HG02610 (cell line): ENCODE data around the gene DOCK6.
A peak's percentile ranks its signal among the peaks of the same experiment; 100 is the strongest.
"Not testable (repeated sequence)": the region's sequence is repeated elsewhere in the genome, so short reads cannot be mapped to it uniquely, and the experiment has no call there.

Experiments
- ATAC-seq: cut with Tn5 transposase; IDR thresholded peaks from one replicate; pipeline ENCODE4 v1.9.1; 2021; ENCODE audit warnings: mild to moderate bottlenecking, moderate library complexity; ENCODE audit not compliant: unreplicated experiment

Gene DOCK6

DNA sequence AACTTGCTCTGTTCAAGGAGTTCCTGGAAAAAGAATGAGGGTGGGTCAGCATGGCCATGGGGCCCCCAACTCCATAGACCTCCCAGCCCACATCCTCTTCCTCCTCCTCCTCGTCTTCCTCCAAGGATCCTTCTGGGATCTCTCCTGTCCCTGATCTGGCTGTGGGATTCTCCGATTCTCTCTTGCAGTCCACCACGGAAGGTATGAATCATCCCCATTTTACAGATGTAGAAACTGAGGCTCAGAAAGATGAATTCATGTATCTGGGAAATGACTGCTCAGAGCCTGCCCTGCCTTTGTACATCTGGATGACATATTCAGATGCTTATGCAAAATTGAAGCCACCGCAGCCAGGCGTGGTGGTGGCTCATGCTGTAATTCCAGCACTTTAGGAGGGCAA, 62.8 kb downstream of the DOCK6 start:
- no peak for ATAC-seq

DNA sequence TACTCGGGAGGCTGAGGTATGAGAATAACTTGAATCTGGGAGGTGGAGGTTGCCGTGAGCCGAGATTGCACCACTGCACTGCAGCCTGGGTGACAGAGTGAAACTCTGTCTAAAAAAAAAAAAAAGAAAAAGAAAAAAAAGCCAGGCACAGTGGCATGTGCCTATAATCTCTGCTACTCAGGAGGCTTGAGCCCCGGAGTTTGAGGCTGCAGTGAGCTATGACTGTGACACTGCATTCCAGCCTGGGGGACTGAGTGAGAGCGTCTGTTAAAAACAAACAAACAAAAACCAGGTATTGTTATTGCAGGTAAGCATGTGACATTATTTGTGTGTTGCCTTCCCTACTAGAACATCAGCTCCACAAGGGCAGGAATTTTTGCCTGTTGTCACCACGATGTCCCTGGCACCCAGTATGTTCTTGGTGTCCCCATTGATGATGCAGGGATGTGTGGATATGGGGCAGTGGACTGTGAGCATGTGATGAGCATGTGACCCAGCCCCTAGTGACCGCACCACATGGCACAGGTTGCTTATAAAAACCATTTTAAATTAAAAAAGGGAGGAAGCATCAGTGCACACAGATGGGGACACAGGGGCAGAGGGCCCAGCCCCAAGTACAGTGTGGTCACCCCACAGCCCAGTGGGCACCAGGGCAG, 63.4 kb downstream of the DOCK6 start:
- ATAC-seq, result no peak

DNA sequence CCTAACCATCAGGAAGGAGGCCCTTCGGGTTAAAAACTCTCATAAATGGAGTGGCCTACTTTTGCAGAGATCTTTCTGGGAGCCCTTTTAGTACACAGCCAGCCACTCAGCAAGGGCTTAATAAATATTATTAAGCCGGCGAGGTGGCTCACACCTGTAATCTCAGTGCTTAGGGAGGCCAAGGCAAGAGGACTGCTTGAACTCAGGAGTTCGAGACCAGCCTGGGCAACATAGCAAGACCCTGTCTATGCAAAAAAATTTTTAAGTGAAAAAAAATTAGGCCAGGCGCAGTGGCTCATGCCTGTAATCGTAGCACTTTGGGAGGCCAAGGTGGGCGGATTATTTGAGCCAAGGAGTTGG, 64.2 kb downstream of the DOCK6 start:
- ATAC-seq, result no peak

DNA sequence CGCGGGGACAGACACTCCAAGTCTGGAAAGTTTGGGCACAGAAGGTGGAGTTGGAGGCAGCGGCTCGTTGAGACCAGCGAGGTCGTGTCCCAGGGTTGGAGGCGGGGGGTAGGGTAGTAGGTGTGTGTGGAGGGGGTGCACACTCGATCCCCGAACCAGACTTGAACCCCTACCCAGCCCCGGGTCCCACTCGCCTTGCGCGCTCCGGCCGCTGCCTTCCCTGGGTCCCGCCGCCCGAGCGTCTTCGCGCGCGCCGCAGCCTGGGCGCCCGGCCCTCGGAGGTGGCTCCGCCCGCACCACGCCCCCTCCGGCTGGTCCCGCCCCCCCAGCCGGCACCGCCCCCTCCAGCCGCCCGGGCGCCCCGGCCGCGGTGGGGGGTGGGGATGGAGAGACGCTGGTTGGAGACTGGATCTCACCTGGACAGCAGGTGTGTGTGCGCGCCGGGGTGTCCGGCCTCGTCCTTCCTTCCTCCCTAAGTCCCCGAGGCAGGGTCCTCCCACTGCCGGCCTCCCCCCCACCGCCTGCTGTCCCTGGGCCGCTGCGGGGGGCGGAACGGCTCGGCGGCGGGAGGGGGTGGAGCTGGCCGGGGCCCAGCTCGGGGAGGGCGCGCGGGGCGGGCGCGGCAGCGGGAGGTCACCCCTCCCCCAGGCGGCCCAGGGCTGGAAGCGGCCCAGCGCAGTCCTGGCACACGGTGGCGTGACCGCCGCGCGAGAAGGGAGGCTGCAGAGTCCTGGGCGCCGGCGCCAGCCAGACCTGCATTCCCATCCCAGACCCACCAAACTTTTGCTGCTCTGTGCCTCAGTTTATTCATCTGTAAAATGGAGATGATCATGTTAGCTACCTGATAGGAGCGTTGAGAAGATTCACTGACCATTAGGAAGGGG, 64.8 kb downstream of the DOCK6 start, which contains the start of gene KANK2:
KANK2 (minus strand) TSS at position 255 of the 884 bp plus-strand sequence. CDS start 3,034 bp downstream, outside the sequence.
- peak; percentile 68 for ATAC-seq

DNA sequence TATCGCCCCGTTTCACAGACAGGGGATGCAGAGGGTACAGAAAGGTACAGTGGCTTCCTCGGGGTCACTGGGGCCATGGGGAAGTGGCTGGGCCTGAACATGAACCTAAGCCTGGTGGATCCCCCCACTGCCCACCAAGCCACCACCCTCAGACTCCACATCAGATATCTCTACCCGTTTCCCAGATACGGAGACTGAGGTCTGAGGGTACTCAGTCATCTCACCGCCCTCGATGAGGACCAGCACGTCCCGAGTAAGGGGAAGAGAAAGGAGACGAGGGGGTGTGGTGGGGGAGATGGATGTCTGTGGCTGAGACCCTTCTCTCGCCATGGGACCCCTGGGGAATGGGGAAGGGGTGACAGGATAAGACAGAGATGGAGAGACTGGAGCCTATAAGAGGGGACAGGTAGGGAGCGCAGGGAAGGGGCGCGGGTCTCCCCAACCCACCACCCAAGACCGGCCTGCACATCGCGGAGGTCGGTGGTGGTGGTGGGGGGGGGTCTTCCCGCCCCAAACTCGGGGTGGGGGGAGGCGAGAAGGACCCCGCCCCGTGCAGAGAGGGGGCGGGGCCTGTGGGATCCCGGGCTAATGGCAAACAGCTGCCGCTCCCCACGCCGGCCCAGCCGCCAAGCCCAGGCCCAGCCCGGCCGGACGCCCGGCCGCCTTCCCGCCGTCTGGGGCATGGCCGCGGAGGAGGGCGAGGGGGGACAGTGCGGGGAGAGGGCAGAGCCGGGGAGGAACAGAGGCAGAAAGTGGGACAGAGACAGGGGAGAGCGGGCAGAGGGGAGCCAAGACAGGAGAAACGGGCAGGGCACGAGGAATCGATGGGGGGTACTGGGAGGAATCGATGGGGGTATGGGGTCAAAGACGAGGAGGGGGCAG, 65.7 kb downstream of the DOCK6 start:
- ATAC-seq, result no peak

DNA sequence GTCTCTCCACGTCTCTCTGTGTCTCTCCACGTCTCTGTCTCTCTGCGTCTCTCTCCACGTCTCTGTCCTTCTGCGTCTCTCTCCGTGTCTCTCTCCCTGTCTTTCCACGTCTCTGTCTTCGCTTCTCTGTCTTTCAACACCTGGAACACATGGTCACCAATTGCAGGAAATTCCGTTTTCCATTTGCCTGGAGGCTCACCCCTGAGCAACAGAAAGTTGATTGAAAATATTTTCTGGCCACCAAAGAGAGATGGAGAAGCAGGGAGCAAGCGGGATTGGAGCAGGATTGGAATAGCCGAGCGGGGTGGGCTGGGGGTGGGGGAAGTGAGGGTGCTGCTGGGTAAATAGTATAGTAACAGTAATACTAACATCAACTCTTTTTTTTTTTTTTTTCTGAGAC, 66.6 kb downstream of the DOCK6 start:
- no peak for ATAC-seq

DNA sequence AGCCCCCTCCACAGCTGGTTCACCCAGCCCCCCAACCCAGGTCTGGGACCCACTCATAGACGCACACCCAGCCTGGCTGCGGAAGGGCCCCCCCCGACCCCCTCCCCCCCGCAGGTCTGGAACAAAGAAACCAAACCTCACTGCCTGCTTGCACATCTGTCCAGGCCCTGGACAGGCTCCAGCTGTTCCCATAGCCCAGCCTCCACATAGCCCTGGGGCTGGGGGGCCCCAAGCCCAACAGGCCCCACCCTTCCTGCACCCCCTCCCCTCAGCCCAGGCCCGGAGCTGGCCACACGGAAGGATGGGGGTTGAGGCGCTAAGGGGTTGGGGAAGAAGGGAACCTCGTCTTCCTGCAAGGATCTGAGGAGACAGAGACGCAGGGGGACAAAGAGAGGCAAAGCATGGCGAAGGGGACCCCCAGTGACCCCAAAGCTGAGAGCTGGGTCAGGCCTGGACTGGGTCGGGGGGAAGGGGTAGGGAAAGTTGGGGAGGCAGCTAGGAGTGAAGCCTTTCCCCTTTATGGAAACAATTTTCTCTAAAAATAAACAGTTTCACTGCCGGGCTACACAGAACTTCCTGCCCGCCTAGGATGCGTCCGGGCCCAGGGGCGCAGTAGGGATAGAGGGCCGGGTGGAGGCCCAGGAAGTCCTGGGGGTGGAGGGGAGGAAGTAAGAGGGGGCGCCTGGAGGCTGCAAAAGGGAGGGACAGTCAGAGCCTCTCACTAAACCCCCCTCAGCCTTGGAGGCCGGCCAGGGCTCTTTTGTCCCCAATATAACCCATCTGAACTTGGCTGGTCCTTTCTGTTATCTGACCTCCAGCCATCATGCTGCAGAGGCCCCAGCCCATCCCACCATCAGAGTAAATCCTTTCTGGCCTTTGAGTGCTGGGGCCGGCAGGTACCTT, 67.4 kb downstream of the DOCK6 start:
- ATAC-seq, result no peak

DNA sequence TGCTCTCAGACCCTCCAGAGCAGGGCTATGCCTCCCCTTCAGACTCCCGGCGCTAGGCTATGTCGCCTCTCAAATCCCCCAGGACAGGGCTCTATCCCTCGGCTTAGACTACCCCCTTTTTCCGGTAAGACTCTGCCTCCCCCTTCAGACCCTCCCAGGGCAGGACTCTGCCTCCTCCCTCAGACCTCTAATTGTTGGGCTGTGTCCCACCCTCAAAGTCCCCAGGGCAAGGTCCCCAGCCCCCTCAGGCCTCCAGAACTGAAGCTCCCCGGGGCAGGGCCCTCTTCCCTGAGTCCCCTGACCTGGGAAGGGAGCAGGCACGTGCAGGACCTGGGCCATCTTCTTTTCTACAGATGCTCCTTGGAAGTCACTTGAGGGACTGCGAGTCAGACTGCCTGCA, 68.2 kb downstream of the DOCK6 start:
- no peak for ATAC-seq

DNA sequence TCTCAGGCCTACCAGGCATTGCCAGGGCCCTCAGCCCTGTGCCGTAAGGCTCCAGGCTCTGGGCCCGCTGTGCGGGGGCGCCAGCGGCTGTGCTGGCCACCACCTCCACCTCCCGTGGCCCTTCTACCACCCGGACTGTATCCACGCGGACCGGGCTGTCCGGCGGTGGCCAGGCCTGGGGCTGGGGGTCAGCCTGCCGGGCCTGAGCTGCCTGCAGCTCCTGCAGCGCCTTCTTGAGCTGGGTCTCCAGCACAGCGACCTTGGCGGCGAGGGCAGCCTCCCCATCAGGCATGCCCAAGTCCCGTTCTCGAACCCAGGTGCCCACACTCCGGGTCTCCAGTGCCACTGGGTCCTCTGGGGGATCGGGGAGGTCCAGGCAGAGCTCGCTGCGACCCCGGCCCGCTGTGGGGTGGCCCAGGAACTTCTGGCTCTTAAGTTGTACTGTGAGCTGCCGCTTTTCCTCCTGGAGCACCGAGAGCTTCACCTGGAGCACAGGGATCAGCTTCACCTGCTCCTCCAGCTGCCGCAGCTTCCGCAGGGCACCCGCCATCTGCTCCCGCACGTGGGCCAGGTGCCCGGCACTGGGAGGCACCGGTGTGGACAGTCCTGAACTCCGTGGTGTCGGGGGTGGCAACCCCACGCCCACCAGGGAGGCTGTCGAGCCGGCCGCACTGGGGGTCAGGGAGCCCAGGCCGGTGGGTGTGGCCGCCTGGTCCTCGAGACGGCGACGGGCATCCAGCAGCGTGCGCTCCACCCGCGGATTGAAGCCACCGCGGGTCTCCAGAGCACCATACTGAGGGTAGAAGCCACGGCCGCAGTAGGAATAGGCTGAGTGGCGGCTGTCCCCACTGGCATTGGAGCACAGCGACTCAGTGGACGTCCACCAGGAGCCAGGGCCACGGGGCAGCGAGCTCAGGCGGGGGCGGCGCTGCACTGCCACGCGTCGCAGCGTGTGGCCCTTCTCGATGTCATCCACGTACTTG, 69.1 kb downstream of the DOCK6 start:
- no peak for ATAC-seq

DNA sequence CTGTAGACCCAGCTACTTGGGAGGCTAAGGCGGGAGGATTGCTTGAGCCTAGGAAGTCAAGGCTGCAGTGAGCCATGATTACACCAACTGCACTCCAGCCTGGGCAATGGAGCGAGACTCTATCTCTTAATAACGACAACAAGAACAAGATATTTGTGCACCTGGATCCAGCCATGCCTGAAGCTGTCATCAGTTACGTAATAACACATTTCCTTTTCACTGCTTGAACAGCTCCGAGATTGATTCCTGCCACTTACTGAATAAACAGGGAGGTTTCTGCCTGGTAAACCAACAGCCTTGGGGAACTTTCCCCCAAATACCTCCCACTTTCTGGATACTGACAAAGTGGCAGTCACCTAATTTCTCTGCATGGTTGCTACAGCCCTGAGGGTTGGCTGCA, 70.4 kb downstream of the DOCK6 start:
- no peak for ATAC-seq

DNA sequence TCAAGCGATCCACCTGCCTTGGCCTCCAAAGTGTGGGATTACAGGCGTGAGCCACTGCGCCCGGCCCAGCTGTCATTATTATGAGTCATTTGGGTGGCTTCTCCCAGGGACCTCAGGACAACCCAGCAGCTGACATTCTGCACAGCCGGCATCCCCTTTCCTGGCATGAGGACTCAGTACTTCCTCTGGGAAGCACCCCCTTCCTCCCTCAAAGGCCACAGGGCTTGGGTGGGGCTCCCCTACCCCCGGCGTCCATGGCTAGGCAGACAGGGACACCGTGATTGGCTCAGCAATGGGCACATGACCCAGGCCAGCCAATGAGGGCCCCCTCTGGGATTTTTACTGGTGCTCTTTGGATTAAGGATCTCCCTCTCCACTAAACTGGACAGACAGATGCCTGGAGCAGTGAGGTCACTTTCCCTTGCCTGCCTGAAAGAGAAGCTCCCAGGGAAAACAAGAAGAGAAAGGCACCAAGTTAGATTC, 71.0 kb downstream of the DOCK6 start:
- ATAC-seq, result no peak

DNA sequence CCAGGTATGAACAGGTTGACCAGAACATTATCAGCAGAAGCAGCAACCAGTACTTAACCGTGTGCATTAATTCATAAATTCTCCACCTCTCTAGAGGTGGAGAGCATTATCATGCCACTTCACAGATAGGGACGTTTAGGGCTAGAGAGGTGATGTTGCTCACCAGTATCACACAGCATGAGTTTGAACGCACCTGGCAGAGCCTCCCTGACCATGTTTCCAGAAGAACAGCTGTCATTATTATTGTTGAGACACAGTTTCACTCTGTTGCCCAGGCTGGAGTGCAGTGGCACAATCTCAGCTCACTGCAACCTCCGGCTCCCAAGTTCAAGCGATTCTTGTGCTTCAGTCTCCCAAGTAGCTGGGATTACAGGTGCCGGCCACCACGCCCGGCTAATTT, 71.8 kb downstream of the DOCK6 start:
- no peak for ATAC-seq

DNA sequence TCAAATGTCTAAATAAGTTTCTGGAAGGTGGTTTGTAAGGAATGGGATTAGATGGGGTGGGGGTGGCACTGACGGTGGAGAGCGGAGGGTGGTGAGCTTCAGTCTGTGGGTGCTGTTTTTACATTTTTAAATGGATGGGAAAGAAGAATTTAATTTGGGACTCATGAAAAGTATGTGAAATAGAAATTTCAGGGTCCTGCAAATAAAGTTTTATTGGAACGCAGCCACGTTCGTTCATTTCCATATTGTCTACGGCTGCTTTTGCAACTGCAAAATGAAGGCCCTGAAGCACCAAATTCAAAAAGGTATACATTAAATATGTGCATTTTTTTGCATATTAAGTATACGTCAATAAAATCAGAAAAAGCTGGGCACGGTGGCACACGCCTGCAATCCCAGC, 74.9 kb downstream of the DOCK6 start:
- no peak for ATAC-seq

DNA sequence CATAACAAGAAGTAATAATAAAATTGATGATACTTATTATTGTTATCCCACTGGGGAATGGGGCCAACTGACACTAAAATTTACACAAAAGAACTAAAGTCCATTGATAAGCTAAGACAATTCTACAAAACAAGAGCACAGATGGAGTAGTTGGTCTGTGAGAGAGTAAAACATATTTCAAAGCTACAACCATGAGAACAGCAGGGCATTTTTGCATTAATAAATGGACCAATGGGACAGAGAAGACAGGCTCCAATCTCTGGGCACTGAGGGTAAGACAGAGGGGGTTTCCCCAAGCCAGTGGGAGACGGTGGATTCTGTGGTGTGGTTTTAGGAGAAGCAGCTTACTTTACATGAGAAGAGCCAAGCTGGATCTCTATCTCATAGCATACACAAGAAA, 79.3 kb downstream of the DOCK6 start:
- ATAC-seq, result no peak

DNA sequence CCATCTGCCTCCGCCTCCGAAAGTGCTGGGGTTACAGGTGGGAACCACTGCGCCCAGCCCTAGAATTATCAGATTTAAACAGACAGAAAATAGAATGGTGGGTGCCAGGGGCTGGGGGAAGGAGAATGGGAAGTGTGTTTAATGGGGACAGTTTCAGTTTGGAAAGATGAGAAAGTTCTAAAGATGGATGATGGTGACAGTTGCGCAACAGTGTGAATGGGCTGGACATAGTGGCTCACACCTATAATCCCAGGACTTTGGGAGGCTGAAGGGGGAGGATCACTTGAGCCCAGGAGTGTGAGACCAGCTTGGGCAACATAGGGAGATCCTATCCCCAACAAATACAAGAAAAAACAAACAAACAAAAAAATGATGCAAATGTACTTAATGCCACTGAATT, 80.8 kb downstream of the DOCK6 start:
- no peak for ATAC-seq

DNA sequence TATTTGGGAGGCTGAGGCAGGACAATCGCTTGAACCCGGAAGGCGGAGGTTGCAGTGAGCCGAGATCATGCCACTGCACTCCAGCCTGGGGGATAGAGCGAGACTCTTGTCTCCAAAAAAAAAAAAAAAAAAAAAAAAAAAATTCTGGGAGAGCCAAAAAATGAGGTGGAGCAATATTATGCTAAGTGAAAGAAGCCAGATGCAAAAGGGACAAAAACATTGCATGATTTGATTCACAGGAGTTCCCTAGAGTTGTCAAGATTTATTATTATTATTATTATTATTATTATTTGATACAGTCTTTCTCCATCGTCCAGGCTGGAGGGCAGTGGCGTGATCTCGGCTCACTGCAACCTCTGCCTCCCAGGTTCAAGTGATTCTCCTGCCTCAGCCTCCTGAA, 81.3 kb downstream of the DOCK6 start:
- ATAC-seq, result not testable (repeated sequence)

DNA sequence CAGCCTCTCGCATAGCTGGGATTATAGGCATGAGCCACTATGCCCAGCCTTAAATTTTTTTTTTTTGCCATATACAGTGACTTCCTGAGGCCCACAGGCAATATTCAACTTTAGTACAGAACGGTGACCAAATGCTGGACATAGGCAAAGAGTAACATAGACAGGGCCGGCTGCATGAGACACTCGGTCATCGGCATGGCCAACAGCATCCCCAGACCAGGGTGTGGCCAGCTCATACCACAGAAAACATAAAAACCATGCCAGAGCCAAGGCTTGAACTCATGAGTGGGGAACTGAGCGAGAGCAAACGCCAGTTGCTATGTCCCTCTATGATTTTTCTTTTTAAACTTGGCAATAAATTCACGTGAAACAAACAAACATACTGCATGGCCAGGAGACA, 82.0 kb downstream of the DOCK6 start:
- ATAC-seq, result no peak

DNA sequence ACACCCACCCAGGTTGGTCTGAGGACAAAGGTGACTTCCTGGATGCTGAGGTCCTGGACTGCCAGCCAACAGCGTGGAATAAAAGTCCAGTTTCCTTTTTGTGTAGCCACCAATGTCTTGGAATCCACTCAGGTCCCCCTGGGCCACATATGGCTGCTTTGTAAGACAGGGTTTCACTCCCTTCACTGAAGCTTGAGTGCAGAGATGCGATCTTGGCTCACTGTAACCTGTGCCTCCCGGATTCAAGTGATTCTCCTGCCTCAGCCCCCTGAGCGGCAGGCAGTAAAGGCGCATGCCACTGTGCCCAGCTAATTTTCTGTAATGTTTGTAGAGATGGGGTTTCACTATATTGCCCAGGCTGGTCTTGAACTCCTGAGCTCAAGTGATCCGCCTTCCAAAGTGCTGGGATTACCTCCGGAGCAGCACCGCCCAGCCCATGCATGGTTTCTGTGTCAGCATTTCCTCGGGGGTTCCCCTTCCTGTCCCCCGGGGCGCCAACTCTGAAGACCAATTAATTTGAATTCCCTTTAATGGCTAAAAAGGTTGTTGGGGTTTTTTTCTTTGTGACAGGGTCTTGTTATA, 82.5 kb downstream of the DOCK6 start:
- ATAC-seq, result no peak

DNA sequence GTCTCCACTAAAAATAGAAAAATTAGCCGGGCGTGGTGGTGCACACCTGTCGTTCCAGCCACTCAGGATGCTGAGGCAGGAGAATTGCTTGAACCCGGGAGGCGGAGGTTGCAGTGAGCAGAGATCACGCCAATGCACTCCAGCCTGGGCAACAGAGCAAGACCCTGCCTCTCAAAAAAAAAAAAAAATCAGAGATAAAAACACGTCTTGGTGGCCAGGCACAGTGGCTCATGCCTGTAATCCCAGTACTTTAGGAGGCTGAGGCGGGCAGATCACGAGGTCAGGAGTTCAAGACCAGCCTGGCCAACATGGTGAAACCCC, 83.2 kb downstream of the DOCK6 start:
- ATAC-seq, result not testable (repeated sequence)
